Smooth muscle cell (in vitro differentiated cells): Measurements from ENCODE around the gene AIPL1. TPM values are rescaled to one million over a fixed set of nuclear protein-coding genes. Genes with fewer than 3 reads are reported as not detected.
A peak's percentile ranks its signal among the peaks of the same experiment; 100 is the strongest.

Experiments used
- DNase-seq: peaks from one replicate; lab custom pipeline; 2025; ENCODE audit not compliant: unreplicated experiment; lab: John Stamatoyannopoulos, UW
- H2AFZ ChIP-seq: fragments of 200-600 bp; sonication (generic); 2 replicates; pipeline ENCODE4 v1.6.0; 2016; ENCODE audit warnings: antibody characterized with exemption, low read depth, mild to moderate bottlenecking
- H3F3A ChIP-seq: fragments of 200-600 bp; sonication (generic); 2 replicates; pipeline ENCODE4 v1.6.0; 2017; ENCODE audit warnings: antibody characterized with exemption, low read depth
- H3K27ac ChIP-seq: fragments of 200-600 bp; sonication (generic); 2 replicates; pipeline ENCODE4 v1.5.1; 2016; ENCODE audit warnings: low read depth, mild to moderate bottlenecking
- H3K27me3 ChIP-seq: fragments of 200-600 bp; sonication (generic); 2 replicates; pipeline ENCODE4 v1.6.1; 2016; ENCODE audit warnings: low read depth, mild to moderate bottlenecking
- H3K36me3 ChIP-seq: fragments of 200-600 bp; sonication (generic); 2 replicates; pipeline ENCODE4 v1.5.1; 2016; ENCODE audit warnings: low read depth
- H3K4me1 ChIP-seq: fragments of 200-600 bp; sonication (generic); 2 replicates; pipeline ENCODE4 v1.5.1; 2016; ENCODE audit warnings: low read depth
- H3K4me2 ChIP-seq: fragments of 200-600 bp; sonication (generic); 2 replicates; pipeline ENCODE4 v1.6.0; 2016; ENCODE audit warnings: mild to moderate bottlenecking
- H3K4me3 ChIP-seq: fragments of 200-600 bp; sonication (generic); 2 replicates; pipeline ENCODE4 v1.5.1; 2016; ENCODE audit warnings: mild to moderate bottlenecking
- H3K79me2 ChIP-seq: fragments of 200-600 bp; sonication (generic); 2 replicates; pipeline ENCODE4 v1.6.0; 2016; ENCODE audit warnings: low read depth, mild to moderate bottlenecking
- H3K9ac ChIP-seq: fragments of 200-600 bp; sonication (generic); 2 replicates; pipeline ENCODE4 v1.6.0; 2016; ENCODE audit warnings: low read depth
- H3K9me3 ChIP-seq: fragments of 200-600 bp; sonication (generic); replicated peaks from 2 replicates; pipeline ENCODE4 v1.5.1; 2016; ENCODE audit warnings: low read depth
- H4K20me1 ChIP-seq: fragments of 200-600 bp; sonication (generic); 2 replicates; pipeline ENCODE4 v1.6.0; 2016; ENCODE audit warnings: low read depth
- WGBS: methylation state at CpG from one replicate; pipeline ENCODE4 v1.1.7; 2016; ENCODE audit warnings: low lambda C conversion rate; 5-methylcytosine and 5-hydroxymethylcytosine counted together
- polyA plus RNA-seq: library from polyadenylated mRNA; unstranded; fragments of >200 nt; fragmentation: Nextera tagmentation; extraction: Ambion mirVana; gene quantifications from 2 replicates; pipeline ENCODE4 v1.2.1, GENCODE V29; 2016
- total RNA-seq: library from RNA; depleted of rRNA; stranded (reverse); fragments of >200 nt; gene quantifications from 2 replicates; pipeline ENCODE4 v1.2.3, GENCODE V29; 2014
- TF ChIP-seq, protein P1 (sequence below): fragments of 200-600 bp; sonication (generic); IDR thresholded peaks from 2 replicates; pipeline ENCODE4 v1.5.1; 2017; ENCODE audit warnings: borderline replicate concordance, mild to moderate bottlenecking, antibody characterized with exemption; ENCODE audit not compliant: insufficient read depth, poor library complexity, severe bottlenecking

Gene AIPL1
- total and polyA plus RNA-seq, 2 experiments from 2014 or later: not detected

GRCh38 chr17:6474376-6474775, 39.5 kb upstream of the AIPL1 start:
- Histone ChIP-seq H3K4me3 (no peak overlapping the region), H2AFZ (no peak overlapping the region), H4K20me1 (no peaks in the 10 kb centered on the region), H3F3A (peaks cover 9% of the 10 kb centered on the region), H3K36me3 (no peaks in the 10 kb centered on the region), H3K27me3 (no peaks in the 10 kb centered on the region), H3K4me1 (peaks cover 28% of the 10 kb centered on the region), H3K9me3 (no peaks in the 10 kb centered on the region), H3K4me2 (no peak overlapping the region), H3K9ac (no peak overlapping the region), H3K79me2 (no peaks in the 10 kb centered on the region), H3K27ac (peak overlapping the region; percentile 3)
- TF ChIP-seq, protein P1, sequence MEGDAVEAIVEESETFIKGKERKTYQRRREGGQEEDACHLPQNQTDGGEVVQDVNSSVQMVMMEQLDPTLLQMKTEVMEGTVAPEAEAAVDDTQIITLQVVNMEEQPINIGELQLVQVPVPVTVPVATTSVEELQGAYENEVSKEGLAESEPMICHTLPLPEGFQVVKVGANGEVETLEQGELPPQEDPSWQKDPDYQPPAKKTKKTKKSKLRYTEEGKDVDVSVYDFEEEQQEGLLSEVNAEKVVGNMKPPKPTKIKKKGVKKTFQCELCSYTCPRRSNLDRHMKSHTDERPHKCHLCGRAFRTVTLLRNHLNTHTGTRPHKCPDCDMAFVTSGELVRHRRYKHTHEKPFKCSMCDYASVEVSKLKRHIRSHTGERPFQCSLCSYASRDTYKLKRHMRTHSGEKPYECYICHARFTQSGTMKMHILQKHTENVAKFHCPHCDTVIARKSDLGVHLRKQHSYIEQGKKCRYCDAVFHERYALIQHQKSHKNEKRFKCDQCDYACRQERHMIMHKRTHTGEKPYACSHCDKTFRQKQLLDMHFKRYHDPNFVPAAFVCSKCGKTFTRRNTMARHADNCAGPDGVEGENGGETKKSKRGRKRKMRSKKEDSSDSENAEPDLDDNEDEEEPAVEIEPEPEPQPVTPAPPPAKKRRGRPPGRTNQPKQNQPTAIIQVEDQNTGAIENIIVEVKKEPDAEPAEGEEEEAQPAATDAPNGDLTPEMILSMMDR: no peak
- WGBS: 95% methylated on average over 22 of the region's 22 CpGs
- no peak for DNase-seq

DNA sequence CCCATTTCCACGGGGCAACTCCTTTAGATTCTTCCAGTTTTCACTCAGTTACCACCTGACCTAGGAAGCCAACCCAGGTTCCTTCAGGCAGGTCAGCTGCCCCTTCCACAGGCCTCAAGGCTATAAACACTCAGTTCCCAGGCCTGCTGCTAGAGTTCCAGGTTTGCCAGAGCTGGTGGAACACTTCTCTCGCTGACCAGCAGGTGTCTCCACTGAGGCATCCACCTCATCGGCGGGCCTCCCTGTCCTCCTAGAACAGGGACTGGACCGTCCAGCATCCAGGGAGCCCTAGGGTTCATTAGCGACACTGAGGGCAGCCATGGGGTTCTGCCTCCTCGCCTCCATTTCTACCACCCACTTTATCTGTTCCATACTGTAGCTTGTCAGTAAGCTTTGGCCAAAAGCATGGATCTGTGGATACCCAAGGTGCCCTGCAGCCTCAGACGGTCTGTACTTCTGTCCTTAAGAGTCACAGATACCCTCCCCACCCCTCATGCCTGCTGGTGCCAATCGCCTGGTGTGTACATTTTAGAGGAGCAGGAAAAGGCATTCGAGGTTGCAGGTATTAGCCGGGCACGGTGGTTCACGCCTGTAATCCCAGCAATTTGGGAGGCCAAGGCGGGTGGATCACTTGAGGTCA, 38.3 kb upstream of the AIPL1 start:
- H3K4me3 ChIP-seq: no peak overlapping the region
- no peak overlapping the region for H3K9ac ChIP-seq
- WGBS: 47% methylated on average over 14 of the region's 14 CpGs
- peaks cover 9% of the 10 kb centered on the region for H3F3A ChIP-seq
- no peaks in the 10 kb centered on the region for H4K20me1 ChIP-seq
- TF ChIP-seq, protein P1: peak; percentile 92
- H2AFZ ChIP-seq: no peak overlapping the region
- H3K79me2 ChIP-seq: no peaks in the 10 kb centered on the region
- no peaks in the 10 kb centered on the region for H3K36me3 ChIP-seq
- no peak overlapping the region for H3K27ac ChIP-seq
- DNase-seq: peak; percentile 50
- H3K27me3 ChIP-seq: no peaks in the 10 kb centered on the region
- no peaks in the 10 kb centered on the region for H3K9me3 ChIP-seq
- H3K4me2 ChIP-seq: no peak overlapping the region
- H3K4me1 ChIP-seq: peaks cover 26% of the 10 kb centered on the region

- Histone ChIP-seq H3K4me2 (no peak overlapping the region), H4K20me1 (no peaks in the 10 kb centered on the region), H3K9ac (no peak overlapping the region), H3K79me2 (no peaks in the 10 kb centered on the region), H2AFZ (no peak overlapping the region), H3K27me3 (no peaks in the 10 kb centered on the region), H3K4me3 (no peak overlapping the region), H3K36me3 (no peaks in the 10 kb centered on the region), H3K27ac (no peak overlapping the region), H3K4me1 (peaks cover 26% of the 10 kb centered on the region), H3F3A (peaks cover 9% of the 10 kb centered on the region), H3K9me3 (no peaks in the 10 kb centered on the region)
- 91% methylated on average over 10 of the region's 10 CpGs for WGBS
- TF ChIP-seq, protein P1: no peak
- DNase-seq: no peak
Observed at GRCh38 chr17:6472517-6472916, 37.6 kb upstream of the AIPL1 start.
